GM12801 (cell line): ENCODE results near the gene MXI1.

Source experiments
- CTCF ChIP-seq: IDR thresholded peaks from one replicate; pipeline ENCODE4 v1.5.1; 2011; ENCODE audit warnings: control low read depth; ENCODE audit not compliant: insufficient read length; ENCODE audit errors: extremely low read depth

Gene MXI1

DNA sequence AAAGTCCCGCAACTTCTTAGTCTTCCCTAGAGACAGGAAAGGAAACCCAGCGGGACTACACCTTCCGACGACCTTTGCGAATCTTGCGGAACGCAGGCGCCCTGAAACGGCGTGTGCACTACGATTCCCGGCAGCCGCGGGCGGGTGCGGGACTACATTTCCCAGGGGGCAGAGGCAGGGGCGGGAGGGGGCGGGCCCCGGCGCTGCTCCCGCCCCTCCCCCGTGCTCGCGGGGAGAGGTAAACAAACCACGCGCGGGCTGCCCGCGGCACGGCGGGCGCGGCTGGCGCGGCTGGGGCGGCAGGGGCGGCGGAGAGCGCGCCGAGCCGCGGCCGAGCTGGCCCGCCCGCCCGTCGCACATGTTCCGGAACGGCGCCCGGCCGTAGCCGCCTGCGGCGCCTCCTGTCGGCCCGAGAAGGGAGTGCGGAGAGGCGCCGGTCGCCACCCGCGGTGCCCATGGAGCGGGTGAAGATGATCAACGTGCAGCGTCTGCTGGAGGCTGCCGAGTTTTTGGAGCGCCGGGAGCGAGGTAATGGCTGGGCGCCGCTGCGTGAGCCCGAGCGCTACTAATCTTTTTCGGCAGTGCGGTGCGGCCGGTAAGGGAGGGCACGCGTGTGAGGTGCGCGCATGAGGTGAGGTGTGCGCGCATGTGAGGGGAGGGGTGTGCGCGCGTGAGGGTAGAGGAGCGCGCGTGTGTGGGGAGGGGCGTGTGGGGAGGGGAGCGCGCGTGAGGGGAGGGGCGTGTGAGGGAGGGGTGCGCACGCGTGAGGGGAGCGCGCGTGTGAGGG is 18.5 kb downstream of the MXI1 start:
- no peak for TF ChIP-seq CTCF

DNA sequence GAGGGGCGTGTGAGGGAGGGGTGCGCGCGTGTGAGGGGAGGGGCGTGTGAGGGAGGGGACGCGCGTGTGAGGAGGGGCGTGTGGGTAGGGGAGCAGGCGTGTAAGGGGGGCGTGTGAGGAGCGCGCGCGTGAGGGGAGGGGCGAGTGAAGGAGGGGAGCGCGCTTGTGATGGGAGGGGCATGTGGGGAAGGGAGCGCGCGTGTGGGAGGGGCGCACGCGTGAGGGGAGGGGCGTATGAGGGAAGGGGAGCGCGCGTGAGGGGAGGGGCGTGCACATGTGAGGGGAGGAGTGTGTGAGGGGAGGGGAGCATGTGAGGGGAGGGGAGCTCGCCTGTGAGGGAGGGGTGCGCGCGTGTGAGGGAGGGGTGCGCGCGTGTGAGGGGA is 19.1 kb downstream of the MXI1 start:
- TF ChIP-seq CTCF, result no peak

- TF ChIP-seq CTCF, result no peak
Measured at GRCh38 chr10:110226926-110227641, 19.7 kb downstream of the MXI1 start.

GRCh38 chr10:110228066-110228465 is 20.7 kb downstream of the MXI1 start:
- no peak for TF ChIP-seq CTCF

- TF ChIP-seq CTCF, result no peak
Measured at GRCh38 chr10:110229155-110229554, 21.8 kb downstream of the MXI1 start.

- TF ChIP-seq CTCF, result no peak
Measured at GRCh38 chr10:110233846-110234245, 26.4 kb downstream of the MXI1 start.

GRCh38 chr10:110237894-110238480 is 30.6 kb downstream of the MXI1 start:
- no peak for TF ChIP-seq CTCF
